ENCODE measurements around the gene SETDB2.

SETDB2 gene

GRCh38 chr13:49498206-49498605 is 54.1 kb downstream of the SETDB2 start:
- no peak for TF ChIP-seq CTCF (IDR thresholded peaks at IDR 0.05; ENCODE audit: insufficient read depth, low read length, poor library complexity, severe bottlenecking)
- peaks cover 4% of the 10 kb centered on the region for H3K36me3 ChIP-seq (ENCODE audit: control insufficient read depth, insufficient read depth, low read length)
- no peaks in the 10 kb centered on the region for H3K27me3 ChIP-seq (replicated peaks; ENCODE audit: control insufficient read depth, insufficient read depth, low read length)
- DNase-seq (ENCODE audit: extremely low read depth, insufficient read length), result no peak
- H3K4me3 ChIP-seq (replicated peaks; ENCODE audit: low read depth, low read length), result no peak overlapping the region

DNA sequence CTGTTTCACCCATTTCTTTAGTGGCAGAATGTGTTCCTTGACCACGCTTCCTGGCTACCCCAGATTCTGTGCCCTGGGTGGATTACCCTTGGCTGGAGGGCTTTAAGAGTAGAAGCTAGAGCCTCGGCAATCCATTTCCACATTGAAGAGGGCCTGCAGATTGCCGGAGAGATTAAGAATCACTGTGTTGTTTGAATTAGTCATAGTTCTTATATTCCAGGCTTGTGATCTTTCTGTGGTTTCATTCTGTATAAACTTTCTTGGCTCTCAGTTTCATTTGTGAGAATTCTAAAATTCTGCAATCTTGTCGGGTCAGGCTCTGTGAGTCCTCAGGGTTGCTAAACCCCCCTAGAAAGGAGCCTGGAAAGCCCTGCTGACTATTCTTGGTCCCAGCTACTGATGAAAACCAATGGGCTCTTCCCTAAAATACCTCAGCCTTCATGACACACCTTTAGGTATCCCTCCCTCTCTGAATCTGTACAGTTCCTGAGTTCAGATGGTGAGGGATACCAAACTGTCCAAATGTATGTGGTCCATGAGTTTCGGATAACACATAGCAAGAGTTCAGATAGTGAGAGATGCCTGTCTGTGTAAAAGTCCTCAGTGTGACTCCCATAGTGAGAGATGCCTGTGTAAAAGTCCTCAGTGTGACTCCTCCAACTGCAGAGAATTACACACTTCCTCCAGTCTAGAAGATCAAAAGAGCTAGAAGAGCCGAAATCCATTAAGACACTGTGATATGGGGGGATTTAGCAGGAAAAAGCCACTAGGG is 56.0 kb downstream of the SETDB2 start:
- Histone ChIP-seq H3K27me3 (replicated peaks; ENCODE audit: control insufficient read depth, insufficient read depth, low read length) (no peaks in the 10 kb centered on the region), H3K36me3 (ENCODE audit: control insufficient read depth, insufficient read depth, low read length) (peaks cover 4% of the 10 kb centered on the region), H3K4me3 (replicated peaks; ENCODE audit: low read depth, low read length) (no peak overlapping the region)
- TF ChIP-seq CTCF (IDR thresholded peaks at IDR 0.05; ENCODE audit: insufficient read depth, low read length, poor library complexity, severe bottlenecking), result no peak
- no peak for DNase-seq (ENCODE audit: extremely low read depth, insufficient read length)

GRCh38 chr13:49502954-49503353 is 58.9 kb downstream of the SETDB2 start:
- TF ChIP-seq CTCF (IDR thresholded peaks at IDR 0.05; ENCODE audit: insufficient read depth, low read length, poor library complexity, severe bottlenecking), result no peak
- no peak for DNase-seq (ENCODE audit: extremely low read depth, insufficient read length)
- Histone ChIP-seq H3K4me3 (replicated peaks; ENCODE audit: low read depth, low read length) (no peak overlapping the region), H3K27me3 (replicated peaks; ENCODE audit: control insufficient read depth, insufficient read depth, low read length) (no peaks in the 10 kb centered on the region), H3K36me3 (ENCODE audit: control insufficient read depth, insufficient read depth, low read length) (peaks cover 2% of the 10 kb centered on the region)

DNA sequence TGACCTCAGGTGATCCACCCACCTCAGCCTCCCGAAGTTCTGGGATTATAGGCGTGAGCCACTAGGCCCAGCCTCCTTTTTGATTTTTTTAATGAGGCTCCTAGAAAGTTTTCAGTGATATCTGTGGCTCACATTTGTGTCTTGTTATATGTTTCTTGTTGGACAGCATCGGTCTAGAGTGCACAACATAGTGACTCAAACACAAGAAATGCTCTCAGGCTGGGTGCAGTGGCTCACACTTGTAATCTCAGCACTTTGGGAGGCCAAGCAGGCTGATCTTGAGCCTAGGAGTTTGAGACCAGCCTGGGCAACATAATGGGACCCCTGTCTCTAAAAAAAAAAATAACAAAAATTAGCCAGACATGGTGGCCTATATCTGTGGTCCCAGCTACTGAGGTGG is 59.9 kb downstream of the SETDB2 start:
- no peak for DNase-seq (ENCODE audit: extremely low read depth, insufficient read length)
- no peaks in the 10 kb centered on the region for H3K27me3 ChIP-seq (replicated peaks; ENCODE audit: control insufficient read depth, insufficient read depth, low read length)
- TF ChIP-seq CTCF (IDR thresholded peaks at IDR 0.05; ENCODE audit: insufficient read depth, low read length, poor library complexity, severe bottlenecking), result no peak

DNA sequence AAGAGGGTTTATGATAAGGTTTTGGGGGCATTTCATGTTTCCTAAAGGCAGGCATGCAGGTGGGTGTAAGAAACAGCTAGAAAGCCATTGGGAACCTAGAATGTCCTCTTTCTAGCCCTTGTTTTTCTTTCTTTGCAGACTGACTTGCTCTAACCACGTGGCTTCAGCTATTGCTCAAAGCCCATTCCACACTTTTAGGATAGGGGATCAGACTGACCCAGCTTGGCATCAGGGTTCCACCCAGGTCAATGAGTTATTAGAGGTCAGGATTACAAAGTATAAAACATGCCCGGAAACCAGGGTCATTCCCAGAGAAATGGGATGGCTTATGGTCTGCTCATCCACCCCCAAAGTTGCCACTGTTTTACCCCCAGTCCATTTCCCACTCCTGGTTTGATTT is 68.5 kb downstream of the SETDB2 start:
- TF ChIP-seq CTCF (IDR thresholded peaks at IDR 0.05; ENCODE audit: insufficient read depth, low read length, poor library complexity, severe bottlenecking), result no peak
- Histone ChIP-seq H3K36me3 (ENCODE audit: control insufficient read depth, insufficient read depth, low read length) (peaks cover 11% of the 10 kb centered on the region), H3K4me3 (replicated peaks; ENCODE audit: low read depth, low read length) (no peak overlapping the region), H3K27me3 (replicated peaks; ENCODE audit: control insufficient read depth, insufficient read depth, low read length) (no peaks in the 10 kb centered on the region)
- no peak for DNase-seq (ENCODE audit: extremely low read depth, insufficient read length)

More for the DNA sequence above, 59.9 kb downstream of the SETDB2 start:
- H3K4me3 ChIP-seq (replicated peaks; ENCODE audit: low read depth, low read length), result no peak overlapping the region
- H3K36me3 ChIP-seq (ENCODE audit: control insufficient read depth, insufficient read depth, low read length), result peaks cover 2% of the 10 kb centered on the region
